C4-2B (cell line): Measurements from ENCODE around the gene CCDC180.

Experiments used
- ZFX ChIP-seq: fragments of 450-650 bp; IDR thresholded peaks from 2 replicates; pipeline ENCODE4 v1.6.1; 2017
- TF ChIP-seq, protein P1 (sequence below): fragments of 450-650 bp; conservative IDR thresholded peaks from 2 replicates; pipeline ENCODE4 v1.5.1; 2017; ENCODE audit warnings: mild to moderate bottlenecking

DNA sequence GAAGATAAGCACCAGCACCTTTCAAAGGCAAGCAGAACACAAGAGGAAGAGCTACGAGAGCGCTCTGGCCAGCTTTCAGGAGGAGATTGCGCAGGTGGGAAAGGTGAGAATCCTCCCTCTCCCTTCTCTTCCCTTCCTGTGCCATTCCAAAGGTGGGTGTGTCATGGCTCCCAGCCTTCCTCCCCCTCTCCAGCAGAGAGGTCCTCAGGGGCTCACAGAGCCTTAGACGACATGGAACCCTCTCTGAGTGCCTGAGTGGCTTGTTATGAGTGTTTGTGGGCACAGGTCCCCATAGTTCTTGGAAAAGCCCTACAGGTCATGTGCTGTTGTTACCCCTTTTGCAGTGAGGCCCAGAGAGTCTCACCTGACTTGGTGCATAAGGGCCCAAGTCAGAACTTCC, 5.8 kb downstream of the CCDC180 start:
- TF ChIP-seq, protein P1, sequence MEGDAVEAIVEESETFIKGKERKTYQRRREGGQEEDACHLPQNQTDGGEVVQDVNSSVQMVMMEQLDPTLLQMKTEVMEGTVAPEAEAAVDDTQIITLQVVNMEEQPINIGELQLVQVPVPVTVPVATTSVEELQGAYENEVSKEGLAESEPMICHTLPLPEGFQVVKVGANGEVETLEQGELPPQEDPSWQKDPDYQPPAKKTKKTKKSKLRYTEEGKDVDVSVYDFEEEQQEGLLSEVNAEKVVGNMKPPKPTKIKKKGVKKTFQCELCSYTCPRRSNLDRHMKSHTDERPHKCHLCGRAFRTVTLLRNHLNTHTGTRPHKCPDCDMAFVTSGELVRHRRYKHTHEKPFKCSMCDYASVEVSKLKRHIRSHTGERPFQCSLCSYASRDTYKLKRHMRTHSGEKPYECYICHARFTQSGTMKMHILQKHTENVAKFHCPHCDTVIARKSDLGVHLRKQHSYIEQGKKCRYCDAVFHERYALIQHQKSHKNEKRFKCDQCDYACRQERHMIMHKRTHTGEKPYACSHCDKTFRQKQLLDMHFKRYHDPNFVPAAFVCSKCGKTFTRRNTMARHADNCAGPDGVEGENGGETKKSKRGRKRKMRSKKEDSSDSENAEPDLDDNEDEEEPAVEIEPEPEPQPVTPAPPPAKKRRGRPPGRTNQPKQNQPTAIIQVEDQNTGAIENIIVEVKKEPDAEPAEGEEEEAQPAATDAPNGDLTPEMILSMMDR: no peak
- TF ChIP-seq ZFX: no peak
